ENCODE data around the gene RBM5.

RBM5 gene

DNA sequence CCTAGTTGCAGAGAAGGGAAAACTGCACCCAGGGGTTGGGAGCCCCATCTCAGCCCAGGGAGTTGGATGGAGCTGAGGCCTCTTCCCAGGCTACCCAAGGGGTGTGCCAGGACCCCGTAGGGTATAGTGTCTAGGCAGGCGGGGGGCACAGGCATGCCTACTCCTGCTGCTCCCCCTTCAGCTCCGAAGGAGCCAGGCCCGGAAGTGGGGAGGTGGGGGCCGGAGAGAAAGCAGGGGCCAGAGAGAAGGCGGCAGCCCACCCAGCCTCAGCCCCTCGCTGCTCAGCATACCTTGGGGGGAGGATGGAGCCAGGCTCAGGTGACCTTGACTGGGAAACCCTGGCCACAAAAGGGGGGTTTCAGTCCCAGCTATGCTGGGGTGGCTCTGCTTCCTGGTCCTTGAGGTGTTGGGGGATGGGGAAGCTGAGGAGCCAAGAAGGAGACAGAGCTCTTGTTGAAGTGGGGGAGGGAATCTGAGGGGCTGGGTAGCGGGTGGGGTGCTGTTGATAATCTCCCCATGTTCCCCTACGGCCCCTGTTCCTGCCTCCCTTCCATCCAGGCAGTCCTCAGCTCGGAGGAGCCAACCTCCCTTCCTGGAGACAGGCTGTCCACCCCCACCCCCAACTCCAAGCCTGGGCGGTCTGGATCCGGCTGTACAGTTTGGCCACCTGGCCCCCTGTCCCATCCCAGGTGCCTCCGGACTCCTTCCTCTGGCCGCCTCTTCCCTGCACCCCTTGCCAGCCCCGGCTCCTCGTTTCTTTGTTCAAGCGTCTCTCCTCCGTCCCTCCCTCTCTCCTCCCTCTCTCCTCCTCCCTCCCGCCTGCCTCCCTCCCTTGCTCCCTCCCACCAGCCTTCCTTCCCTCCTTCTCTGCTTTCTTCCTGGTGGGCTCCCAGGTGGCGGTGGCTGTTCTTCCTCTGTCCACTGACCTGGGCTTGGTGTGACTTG, 68.1 kb downstream of the RBM5 start:
- POLR2A ChIA-PET, result interaction anchor here (1.3 kb wide), 1 partner anchor 33 kb away, joined by 3 read pairs; no protein-coding TSS in a partner anchor
- CTCF ChIA-PET, result interaction anchor here (0.6 to 1.2 kb wide), 3 partner anchors 32 to 69 kb away, joined by 3 to 4 read pairs (median 3); no protein-coding TSS in a partner anchor
- no peak for DNase-seq (ENCODE audit: extremely low spot score)
- TF ChIP-seq ARNT (IDR thresholded peaks at IDR 0.05) (no peak), CTBP1 (IDR thresholded peaks at IDR 0.05; ENCODE audit: borderline replicate concordance) (no peak), HDGF (IDR thresholded peaks at IDR 0.05; ENCODE audit: borderline replicate concordance) (no peak), NFRKB (IDR thresholded peaks at IDR 0.05) (no peak), SUZ12 (IDR thresholded peaks at IDR 0.05) (no peak), FOXK2 (IDR thresholded peaks at IDR 0.05) (no peak), ZNF384 (IDR thresholded peaks at IDR 0.05) (no peak), ELF4 (IDR thresholded peaks at IDR 0.05) (no peak), BHLHE40 (IDR thresholded peaks at IDR 0.05; ENCODE audit: borderline replicate concordance) (no peak), FOXA1 (IDR thresholded peaks at IDR 0.05) (no peak), SP1 (IDR thresholded peaks at IDR 0.05) (no peak)
- TF ChIP-seq, protein P1, sequence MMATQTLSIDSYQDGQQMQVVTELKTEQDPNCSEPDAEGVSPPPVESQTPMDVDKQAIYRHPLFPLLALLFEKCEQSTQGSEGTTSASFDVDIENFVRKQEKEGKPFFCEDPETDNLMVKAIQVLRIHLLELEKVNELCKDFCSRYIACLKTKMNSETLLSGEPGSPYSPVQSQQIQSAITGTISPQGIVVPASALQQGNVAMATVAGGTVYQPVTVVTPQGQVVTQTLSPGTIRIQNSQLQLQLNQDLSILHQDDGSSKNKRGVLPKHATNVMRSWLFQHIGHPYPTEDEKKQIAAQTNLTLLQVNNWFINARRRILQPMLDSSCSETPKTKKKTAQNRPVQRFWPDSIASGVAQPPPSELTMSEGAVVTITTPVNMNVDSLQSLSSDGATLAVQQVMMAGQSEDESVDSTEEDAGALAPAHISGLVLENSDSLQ (IDR thresholded peaks at IDR 0.05), result no peak

DNA sequence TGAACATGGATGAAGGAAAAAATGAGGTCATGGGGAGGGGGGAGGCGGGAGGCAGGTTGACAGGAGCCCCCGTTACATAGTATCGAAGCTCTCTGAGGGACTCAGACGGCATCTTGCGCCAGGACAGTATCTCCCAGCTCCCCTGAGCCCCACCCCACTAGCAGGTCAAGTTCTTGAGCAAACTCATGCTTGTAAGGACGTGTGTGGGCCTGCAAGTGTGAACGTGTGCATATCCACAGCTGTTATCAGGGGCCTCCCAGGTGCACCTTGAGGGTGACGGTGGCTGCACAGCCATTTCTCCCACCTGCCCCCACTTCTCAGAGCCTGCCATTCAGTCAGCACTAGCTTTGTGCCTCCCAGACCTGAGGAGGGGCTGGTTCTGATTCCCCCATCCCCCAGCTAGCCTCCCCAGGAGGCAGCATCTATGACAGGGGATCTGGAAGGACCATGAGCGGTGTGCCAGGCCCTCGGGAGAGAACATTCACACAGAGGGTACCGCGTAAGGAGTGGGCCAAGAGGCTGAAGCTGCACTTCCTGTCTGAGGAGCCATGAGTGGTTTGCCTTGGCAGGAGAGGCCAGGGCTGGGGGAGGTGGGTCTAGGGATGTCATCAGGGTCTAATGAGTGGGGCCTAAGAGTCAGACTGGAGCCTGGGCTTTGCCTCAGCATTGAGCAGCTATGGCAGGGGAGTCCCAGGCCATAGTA, 69.3 kb downstream of the RBM5 start:
- no peak for DNase-seq (ENCODE audit: extremely low spot score)
- POLR2A ChIA-PET, result interaction anchor here (1.0 kb wide), 1 partner anchor 15 kb away, joined by 4 read pairs; no protein-coding TSS in a partner anchor
- no peak for TF ChIP-seq LEF1 (IDR thresholded peaks at IDR 0.05; ENCODE audit: borderline replicate concordance)
- TF ChIP-seq FOXK2 (IDR thresholded peaks at IDR 0.05), result no peak
- no peak for TF ChIP-seq ZNF384 (IDR thresholded peaks at IDR 0.05)
- no peak for TF ChIP-seq SP1 (IDR thresholded peaks at IDR 0.05)
- no peak for TF ChIP-seq SUZ12 (IDR thresholded peaks at IDR 0.05)
- CTCF ChIA-PET, result interaction anchor here (0.6 to 0.9 kb wide), 2 partner anchors 98 to 705 kb away, joined by 3 to 9 read pairs; no protein-coding TSS in a partner anchor

DNA sequence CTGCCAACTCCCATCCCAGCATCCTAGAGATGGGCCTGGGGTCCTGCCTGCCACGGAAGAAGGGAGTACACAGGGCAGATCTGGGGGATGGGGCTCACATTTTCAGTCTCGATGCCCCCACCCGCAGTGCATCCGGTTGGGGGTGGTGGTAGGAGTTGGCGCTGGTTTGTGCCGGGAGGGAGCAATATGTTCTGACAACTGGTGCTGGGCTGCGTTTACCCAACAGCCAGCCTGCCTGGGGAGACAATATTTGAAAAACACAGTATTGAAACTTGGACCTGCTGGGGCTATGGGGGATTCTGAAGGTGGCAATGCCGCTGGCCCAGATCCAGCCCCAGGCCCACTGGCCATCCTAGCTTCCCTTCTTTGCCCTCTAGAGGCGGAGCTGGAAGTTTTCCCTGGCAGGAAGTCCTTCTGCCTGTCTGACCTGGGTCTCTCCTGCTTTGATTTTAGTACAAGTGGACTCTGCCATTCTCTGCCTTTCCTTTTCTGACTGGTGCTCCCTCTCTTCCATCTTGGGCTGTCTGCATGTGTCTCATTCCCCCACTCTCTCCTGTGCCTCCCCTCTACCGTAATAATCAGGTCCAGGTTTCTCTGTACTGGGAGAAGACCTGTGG, 69.9 kb downstream of the RBM5 start:
- DNase-seq (ENCODE audit: extremely low spot score), result no peak
- TF ChIP-seq NFRKB (IDR thresholded peaks at IDR 0.05) (no peak), LEF1 (IDR thresholded peaks at IDR 0.05; ENCODE audit: borderline replicate concordance) (no peak), FOXA1 (IDR thresholded peaks at IDR 0.05) (no peak), ARNT (IDR thresholded peaks at IDR 0.05) (no peak), ELF4 (IDR thresholded peaks at IDR 0.05) (no peak), SUZ12 (IDR thresholded peaks at IDR 0.05) (no peak), FOXM1 (IDR thresholded peaks at IDR 0.05; ENCODE audit: borderline replicate concordance) (no peak)
- ChIA-PET CTCF (interaction anchor here (0.9 kb wide), 1 partner anchor 98 kb away, joined by 3 read pairs; no protein-coding TSS in a partner anchor), POLR2A (interaction anchor here (1.0 kb wide), 1 partner anchor 15 kb away, joined by 4 read pairs; no protein-coding TSS in a partner anchor)

DNA sequence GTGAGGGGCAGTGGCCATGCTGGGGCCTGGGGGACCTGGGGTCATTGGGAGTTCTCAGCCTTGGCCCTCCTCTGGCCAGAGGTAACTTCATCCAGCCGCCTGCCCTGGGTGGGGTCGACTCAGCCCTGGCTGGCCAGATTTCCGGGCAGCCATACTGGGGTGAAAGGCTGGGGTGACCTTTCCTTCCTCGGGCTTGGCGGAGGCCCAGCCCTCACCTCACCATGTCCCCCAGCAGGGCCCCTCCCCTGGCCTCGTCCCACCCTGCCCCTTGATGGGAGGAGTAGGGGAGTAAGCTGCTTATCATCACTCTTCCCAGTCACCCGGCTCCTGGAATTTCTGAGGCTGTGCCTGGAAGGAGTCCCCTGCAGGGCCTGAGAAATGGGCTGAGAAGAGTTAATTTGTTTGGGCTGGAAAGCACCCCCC, 71.9 kb downstream of the RBM5 start:
- DNase-seq (ENCODE audit: extremely low spot score), result no peak
- ChIA-PET POLR2A (no interaction called here), CTCF (no interaction called here)
- TF ChIP-seq FOXK2 (IDR thresholded peaks at IDR 0.05) (no peak), NFRKB (IDR thresholded peaks at IDR 0.05) (no peak)

DNA sequence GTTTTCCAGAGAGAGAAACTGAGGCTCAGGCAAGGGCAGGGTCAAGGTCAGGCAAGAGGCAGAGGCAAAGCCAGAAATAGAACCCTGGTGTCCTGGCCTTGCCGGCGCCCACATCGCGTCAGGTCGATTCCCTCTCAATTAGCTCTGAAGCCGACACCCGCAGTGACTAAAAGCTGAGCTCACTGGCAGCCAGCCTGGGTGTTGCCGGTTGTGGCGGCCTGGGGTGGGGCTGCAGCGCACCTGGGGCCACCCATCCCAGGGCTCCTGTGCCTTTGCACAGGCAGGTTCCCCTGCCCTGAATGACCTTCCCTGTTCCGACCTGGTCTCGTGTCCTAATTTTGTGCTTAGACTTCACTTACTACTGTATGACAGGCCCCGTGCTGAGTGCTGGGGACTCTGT, 72.6 kb downstream of the RBM5 start:
- POLR2A ChIA-PET, result no interaction called here
- CTCF ChIA-PET, result no interaction called here
- DNase-seq (ENCODE audit: extremely low spot score), result no peak
- TF ChIP-seq SP1 (IDR thresholded peaks at IDR 0.05) (no peak), FOXM1 (IDR thresholded peaks at IDR 0.05; ENCODE audit: borderline replicate concordance) (no peak), FOXK2 (IDR thresholded peaks at IDR 0.05) (no peak), LEF1 (IDR thresholded peaks at IDR 0.05; ENCODE audit: borderline replicate concordance) (no peak), TARDBP (IDR thresholded peaks at IDR 0.05) (no peak), L3MBTL2 (conservative IDR thresholded peaks at IDR 0.05) (no peak), CTBP1 (IDR thresholded peaks at IDR 0.05; ENCODE audit: borderline replicate concordance) (no peak), ZNF384 (IDR thresholded peaks at IDR 0.05) (no peak), BHLHE40 (IDR thresholded peaks at IDR 0.05; ENCODE audit: borderline replicate concordance) (no peak), NFRKB (IDR thresholded peaks at IDR 0.05) (no peak), FOXA1 (IDR thresholded peaks at IDR 0.05) (no peak), ELF4 (IDR thresholded peaks at IDR 0.05) (no peak), ARNT (IDR thresholded peaks at IDR 0.05) (no peak), HDGF (IDR thresholded peaks at IDR 0.05; ENCODE audit: borderline replicate concordance) (no peak), SUZ12 (IDR thresholded peaks at IDR 0.05) (no peak)
- TF ChIP-seq, protein P1 (IDR thresholded peaks at IDR 0.05), result no peak

Measured in HEK293T (cell line).